HK-2 (cell line): ENCODE results near the gene AP3B1.
"Not testable (repeated sequence)": the region's sequence is repeated elsewhere in the genome, so short reads cannot be mapped to it uniquely, and the experiment has no call there.

Experiments used
- DNase-seq: peaks from one replicate; pipeline ENCODE4 v3.0.0-alpha.2; 2018; ENCODE audit not compliant: unreplicated experiment

AP3B1 gene

GRCh38 chr5:78064941-78065472, 229.5 kb downstream of the AP3B1 start:
- DNase-seq: no peak

DNA sequence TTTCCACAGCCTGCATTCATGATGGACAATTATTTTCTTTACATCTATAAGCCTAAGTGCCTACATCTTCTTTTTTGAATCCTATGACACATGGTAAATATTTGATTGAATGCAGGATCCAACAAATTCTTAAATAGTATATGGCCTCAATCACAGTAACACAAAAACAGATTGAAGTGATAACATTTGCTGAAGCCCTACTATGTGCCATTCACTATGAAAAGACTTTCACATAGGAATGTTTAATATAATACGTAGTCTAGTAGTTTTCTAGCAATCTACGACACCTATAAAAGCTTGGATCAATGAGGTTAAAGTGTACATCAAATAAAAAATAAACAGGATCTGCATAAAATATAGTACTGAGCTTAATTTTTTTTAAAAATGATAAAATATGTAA, 231.0 kb downstream of the AP3B1 start:
- DNase-seq: no peak

DNA sequence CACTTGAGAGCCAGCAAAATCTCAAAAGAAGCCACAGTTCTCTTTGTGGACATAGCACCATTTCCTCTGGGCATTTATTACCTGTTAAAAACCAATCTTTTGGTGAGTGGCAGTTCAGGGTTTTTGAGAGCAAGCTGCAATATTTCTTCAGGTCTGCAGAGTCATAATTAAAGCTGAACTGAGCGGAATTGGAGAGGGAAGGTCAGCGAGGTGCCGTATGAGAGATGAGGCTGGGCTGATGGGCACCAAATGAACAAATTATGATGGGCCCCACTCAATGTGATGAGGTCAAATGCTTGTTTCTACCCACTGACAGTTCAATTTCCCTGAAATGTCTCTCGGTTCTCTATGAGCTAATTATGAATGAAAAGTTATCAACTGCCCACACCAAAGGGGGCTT, 231.9 kb downstream of the AP3B1 start:
- DNase-seq: no peak

DNA sequence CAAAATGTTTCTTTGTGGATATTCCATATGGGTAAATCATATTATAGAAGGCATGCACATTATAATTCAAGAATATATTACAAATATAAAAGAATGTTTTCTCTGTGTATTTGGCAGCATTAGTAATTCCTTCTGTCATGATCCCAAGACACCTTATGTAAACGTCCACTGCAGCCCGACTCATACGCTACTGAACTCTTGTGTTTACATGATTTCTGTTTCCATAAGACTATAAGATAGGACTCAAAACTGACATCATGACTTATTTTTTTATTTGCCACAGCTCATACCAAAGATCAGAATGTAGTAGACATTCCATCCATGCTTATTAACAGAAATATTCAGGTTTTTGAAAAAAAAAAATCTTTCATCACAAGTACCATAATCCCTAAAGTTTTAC, 234.1 kb downstream of the AP3B1 start:
- DNase-seq: no peak

DNA sequence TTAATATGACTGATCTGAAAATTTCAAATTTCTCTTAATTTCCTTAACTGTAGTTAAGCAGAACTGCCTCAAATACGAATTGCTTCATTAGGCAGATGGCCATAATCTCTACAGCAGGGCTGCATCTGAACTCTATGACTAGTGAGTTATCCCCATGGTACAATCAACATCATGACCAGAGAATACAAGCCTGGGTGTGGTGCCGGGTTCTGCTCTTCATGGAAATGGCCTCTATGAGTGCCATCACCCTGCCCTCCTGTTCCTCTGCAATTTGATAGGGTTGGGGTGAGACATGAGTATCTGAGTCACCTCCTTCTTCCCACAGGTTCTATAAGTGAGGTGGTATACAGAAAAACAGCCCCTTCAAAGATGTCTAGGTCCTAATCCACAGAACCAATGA, 235.9 kb downstream of the AP3B1 start:
- DNase-seq: no peak

DNA sequence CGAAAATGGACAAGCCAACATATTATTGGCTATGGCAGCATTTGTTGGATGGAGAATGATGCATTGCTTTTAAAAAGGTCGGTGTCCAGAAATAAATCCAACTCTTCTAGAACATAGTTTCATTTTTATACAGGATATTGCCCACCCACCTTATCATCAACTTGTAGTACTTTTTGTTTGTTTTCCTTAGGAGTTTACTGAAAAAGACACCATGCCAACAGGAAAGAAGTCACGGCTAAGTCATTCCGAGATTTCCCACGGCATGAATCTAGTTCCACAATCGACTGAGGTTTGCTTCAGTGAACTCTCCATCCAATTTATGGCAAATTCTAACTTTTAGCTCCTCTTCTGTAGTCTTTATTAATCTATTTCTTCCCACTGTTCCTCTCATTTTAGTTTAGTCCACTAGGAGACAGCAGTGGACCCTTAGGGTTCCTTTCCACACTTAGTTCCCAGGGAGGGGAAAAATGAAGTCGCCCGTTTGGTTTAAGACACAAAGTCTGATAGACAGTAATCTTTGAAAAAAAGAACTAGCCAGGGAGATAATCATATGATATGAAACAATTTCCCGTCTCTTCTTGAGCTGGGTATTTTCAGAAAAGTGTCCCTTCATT, 237.5 kb downstream of the AP3B1 start:
- no peak for DNase-seq

- DNase-seq: no peak
These were observed 238.4 kb downstream of the AP3B1 start for GRCh38 chr5:78056053-78056452.

GRCh38 chr5:78050888-78051287, 243.6 kb downstream of the AP3B1 start:
- DNase-seq: no peak

DNA sequence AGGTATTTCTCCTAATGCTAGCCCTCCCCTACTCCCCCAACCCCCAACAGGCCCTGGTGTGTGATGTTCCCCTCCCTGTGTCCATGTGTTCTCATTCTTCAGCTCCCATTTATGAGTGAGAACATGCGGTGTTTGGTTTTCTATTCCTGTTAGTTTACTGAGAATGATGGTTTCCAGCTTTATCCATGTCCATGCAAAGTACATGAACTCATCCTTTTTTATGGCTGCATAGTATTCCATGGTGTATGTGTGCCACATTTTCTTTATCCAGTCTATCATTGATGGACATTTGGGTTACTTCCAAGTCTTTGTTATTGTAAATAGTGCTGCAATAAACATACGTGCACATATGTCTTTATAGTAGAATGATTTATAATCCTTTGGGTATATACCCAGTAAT, 247.7 kb downstream of the AP3B1 start:
- not testable (repeated sequence) for DNase-seq

- no peak for DNase-seq
These were observed 248.5 kb downstream of the AP3B1 start for GRCh38 chr5:78046006-78046405.

GRCh38 chr5:78041805-78042204, 252.7 kb downstream of the AP3B1 start:
- DNase-seq: no peak

GRCh38 chr5:78025540-78025939, 269.0 kb downstream of the AP3B1 start:
- DNase-seq: no peak

DNA sequence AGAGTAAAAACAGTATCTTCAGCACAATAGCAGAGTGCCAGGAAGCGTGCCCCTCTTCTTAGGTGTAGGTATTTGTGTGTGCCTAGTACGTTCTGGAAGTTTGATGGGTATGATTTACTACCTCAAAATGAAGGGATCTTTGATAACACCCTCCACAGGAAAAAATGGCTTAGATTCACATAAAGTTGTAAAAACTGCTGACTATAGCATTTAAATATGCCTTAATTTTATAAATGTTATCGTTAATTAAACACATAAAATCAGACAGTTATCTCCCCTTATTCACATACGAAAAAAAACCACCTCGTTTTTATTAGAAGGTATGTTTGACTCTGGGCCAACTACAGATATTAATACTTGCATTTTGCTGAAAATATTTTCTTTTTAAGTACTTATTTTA, 274.8 kb downstream of the AP3B1 start:
- DNase-seq: no peak

GRCh38 chr5:78016863-78017529, 277.5 kb downstream of the AP3B1 start:
- DNase-seq: no peak

DNA sequence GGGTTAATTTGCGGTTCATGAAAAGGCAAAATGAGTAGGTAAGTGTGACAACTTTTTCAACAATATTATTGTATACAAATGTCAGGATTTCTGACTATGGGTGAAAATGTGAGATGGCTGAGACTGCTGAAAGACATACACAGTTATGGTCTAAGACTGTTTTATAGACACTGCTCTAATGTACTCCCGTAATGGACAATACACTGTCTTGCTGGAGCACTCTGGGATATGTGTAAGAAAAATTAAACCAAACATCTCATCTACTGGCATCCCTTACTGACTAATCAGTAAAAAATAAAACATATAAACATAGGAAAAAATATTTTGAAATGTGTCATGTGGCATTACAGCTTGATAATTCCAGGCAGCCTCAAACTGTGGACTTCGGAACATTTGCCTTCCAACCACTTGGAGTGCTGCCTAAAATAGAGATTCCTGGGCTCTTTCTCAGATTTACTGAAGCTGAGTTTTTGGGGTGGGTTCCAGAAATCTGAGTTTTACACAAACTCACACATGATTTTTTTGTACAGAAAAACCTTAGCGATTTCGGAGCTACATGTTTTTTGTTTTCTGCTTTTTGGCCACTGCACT, 284.5 kb downstream of the AP3B1 start:
- no peak for DNase-seq

DNA sequence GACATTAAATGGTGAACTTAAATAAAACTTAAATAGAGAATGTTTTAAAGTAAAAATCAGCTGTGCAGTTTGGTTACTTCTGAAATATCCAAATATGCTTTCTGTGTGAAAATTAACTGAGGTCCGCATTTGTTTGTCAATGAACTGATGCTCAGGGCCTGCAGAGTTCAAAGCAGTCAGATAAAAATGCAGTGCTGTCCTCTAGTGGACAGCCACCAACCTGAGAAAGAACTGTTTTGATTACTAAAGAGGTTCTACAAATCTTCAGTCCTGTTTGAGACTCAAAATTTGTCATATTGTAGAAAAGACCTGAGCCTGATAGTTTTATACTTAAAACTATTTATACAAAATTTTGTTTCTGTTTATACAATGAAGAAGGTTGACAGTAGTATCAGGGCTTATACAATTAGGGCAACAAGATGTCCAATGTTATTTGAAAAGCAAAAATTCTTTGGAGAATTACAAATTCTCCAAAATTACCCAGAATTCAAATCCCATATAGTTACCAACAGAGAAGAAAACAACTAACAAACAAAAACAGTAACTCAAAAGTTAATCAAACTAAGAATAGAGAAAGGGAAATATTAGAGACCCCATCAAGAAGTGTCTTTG, 286.0 kb downstream of the AP3B1 start:
- DNase-seq: peak; percentile 10

- DNase-seq: no peak
These were observed 287.3 kb downstream of the AP3B1 start for GRCh38 chr5:78007233-78007632.

DNA sequence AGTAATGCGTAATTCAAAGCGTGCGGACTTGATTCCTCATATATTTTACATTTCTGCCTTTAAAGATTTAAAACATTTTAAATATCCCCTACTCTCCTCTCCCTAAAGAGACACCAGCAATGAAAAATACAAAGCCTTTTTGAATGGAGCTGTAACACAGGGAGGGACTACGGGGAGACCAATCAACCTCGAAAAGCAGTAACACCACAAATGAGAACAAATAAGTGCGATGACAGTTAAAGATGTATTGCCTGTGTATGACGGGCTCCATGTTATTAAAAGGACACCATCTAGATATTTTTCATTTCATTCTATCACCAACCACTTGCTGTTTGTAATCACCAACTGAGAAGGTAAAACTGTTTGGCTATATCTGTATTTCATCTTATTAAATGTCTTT, 288.0 kb downstream of the AP3B1 start:
- no peak for DNase-seq

- no peak for DNase-seq
These were observed 289.3 kb downstream of the AP3B1 start for GRCh38 chr5:78005021-78005785.

- DNase-seq: no peak
These were observed 289.9 kb downstream of the AP3B1 start for GRCh38 chr5:78004559-78004958.

DNA sequence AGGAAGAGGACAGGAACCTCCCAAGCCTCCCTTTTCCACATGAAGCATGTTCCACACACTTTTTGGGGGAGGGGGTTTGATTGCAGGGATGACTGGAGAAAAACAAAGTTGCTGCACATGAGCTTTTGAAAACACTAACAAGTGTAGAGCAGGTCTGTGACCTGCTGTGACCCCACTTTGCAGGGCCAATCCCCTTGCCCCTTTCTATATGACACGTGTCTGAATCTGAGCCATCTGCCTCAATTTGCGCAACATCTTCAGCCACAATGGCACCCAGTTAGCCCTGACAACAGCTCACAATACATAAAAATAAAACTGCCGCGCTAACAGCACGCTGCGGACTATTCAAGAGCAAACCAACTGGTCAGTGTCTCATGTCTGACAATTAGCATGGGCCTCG, 290.6 kb downstream of the AP3B1 start:
- DNase-seq: no peak

DNA sequence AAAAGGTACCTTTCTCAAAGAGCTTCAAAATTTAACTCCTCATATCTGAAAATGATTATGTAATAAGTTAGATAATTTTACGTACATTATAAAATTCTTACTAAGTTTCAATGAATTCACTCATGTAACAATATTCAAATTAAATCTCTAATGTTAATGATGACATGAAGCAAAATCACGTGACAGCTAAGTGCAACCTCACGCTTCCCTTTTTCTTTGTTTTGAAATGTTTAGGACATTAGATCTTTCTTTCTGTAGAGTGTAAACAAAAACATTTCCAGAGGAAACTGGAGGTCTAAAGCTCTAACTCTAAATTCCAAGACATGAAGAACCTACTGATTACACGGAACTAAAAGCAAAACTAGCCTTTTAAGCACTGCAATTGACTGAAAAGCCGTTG, 291.0 kb downstream of the AP3B1 start:
- no peak for DNase-seq
